Osteocyte (in vitro differentiated cells): ENCODE data around the gene PAX7. TPM values are rescaled to one million over a fixed set of nuclear protein-coding genes. Genes with fewer than 3 reads are reported as not detected.

ENCODE experiments used
- DNase-seq: peaks from one replicate; pipeline ENCODE4 v3.0.0; 2021; ENCODE audit warnings: mixed read lengths; ENCODE audit not compliant: unreplicated experiment; ENCODE audit errors: extremely low spot score
- H3K27ac Mint-ChIP-seq: one replicate; pipeline ENCODE4 v1.8.0; 2021; ENCODE audit warnings: mild to moderate bottlenecking, mixed read lengths; ENCODE audit not compliant: unreplicated experiment
- H3K27me3 Mint-ChIP-seq: one replicate; pipeline ENCODE4 v1.8.0; 2021; ENCODE audit warnings: mixed read lengths; ENCODE audit not compliant: unreplicated experiment
- H3K36me3 Mint-ChIP-seq: one replicate; pipeline ENCODE4 v1.8.0; 2021; ENCODE audit warnings: mixed read lengths; ENCODE audit not compliant: unreplicated experiment
- H3K4me1 Mint-ChIP-seq: one replicate; pipeline ENCODE4 v1.8.0; 2021; ENCODE audit warnings: mixed read lengths; ENCODE audit not compliant: unreplicated experiment
- H3K4me3 Mint-ChIP-seq: one replicate; pipeline ENCODE4 v1.8.0; 2021; ENCODE audit warnings: mild to moderate bottlenecking, moderate library complexity, mixed read lengths; ENCODE audit not compliant: unreplicated experiment
- H3K9me3 Mint-ChIP-seq: one replicate; pipeline ENCODE4 v1.8.0; 2021; ENCODE audit warnings: mixed read lengths; ENCODE audit not compliant: unreplicated experiment
- total RNA-seq: library from RNA; stranded (reverse); gene quantifications from 2 replicates; pipeline ENCODE4 v1.2.1, GENCODE V29; 2021
- TF ChIP-seq, protein P1 (sequence below): fragments of 200-600 bp; sonication (generic); IDR thresholded peaks from 2 replicates; pipeline ENCODE4 v1.5.0; 2021; ENCODE audit warnings: antibody characterized with exemption, mild to moderate bottlenecking, moderate library complexity

Gene PAX7
- total RNA-seq, 1 donor from 2014 or later, result not detected

DNA sequence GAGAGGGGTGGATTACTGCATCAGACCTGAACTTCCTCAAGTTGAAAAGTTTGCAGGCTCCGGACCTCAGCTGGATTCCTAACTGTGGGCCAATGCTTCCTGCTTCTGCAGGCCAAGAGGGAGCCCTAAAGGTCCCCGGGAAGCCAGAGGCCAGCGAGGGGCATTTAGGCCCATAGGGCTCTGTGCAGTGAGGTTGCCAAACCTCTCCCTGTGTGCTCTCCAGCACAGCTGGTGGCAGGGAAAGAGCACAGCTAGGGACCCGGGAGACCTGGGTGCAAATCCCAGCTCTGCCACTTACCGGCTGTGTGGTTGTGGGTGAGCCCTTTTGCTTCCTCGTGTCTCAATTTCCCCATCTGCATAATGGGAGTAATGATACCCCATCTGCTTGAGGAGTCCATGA, 100.5 kb downstream of the PAX7 start:
- TF ChIP-seq, protein P1, sequence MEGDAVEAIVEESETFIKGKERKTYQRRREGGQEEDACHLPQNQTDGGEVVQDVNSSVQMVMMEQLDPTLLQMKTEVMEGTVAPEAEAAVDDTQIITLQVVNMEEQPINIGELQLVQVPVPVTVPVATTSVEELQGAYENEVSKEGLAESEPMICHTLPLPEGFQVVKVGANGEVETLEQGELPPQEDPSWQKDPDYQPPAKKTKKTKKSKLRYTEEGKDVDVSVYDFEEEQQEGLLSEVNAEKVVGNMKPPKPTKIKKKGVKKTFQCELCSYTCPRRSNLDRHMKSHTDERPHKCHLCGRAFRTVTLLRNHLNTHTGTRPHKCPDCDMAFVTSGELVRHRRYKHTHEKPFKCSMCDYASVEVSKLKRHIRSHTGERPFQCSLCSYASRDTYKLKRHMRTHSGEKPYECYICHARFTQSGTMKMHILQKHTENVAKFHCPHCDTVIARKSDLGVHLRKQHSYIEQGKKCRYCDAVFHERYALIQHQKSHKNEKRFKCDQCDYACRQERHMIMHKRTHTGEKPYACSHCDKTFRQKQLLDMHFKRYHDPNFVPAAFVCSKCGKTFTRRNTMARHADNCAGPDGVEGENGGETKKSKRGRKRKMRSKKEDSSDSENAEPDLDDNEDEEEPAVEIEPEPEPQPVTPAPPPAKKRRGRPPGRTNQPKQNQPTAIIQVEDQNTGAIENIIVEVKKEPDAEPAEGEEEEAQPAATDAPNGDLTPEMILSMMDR, result no peak
- no peaks in the 10 kb centered on the region for H3K4me1 Mint-ChIP-seq
- no peaks in the 10 kb centered on the region for H3K36me3 Mint-ChIP-seq
- no peak overlapping the region for H3K4me3 Mint-ChIP-seq
- H3K27ac Mint-ChIP-seq, result no peak overlapping the region
- H3K27me3 Mint-ChIP-seq, result peaks cover 3% of the 10 kb centered on the region
- DNase-seq, result no peak
- no peaks in the 10 kb centered on the region for H3K9me3 Mint-ChIP-seq

- no peaks in the 10 kb centered on the region for H3K9me3 Mint-ChIP-seq
- H3K4me3 Mint-ChIP-seq, result no peak overlapping the region
- H3K27me3 Mint-ChIP-seq, result peaks cover 3% of the 10 kb centered on the region
- H3K4me1 Mint-ChIP-seq, result no peaks in the 10 kb centered on the region
- no peak overlapping the region for H3K27ac Mint-ChIP-seq
- no peaks in the 10 kb centered on the region for H3K36me3 Mint-ChIP-seq
- DNase-seq, result no peak
- TF ChIP-seq, protein P1, result no peak
Observed at GRCh38 chr1:18731591-18732235, 101.1 kb downstream of the PAX7 start.

DNA sequence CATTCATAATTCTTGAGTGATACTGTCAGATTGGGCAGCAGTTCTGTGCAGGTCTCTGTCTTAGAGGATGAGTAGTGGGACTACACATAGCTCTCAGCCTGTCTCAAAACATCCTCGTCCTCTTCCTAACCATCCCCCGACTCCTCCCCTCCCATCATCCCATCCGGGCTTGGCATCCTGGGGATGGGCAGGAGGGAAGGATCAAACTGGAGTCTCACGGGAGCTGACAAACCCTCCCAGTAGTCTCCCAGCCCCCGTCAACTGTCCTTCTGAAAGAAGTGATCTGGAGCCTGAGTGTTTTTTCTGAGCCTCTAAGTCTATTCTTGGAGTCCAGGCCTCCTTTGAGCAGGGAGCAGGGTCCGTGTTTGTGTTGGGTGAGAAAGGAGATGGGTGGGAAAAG, 102.0 kb downstream of the PAX7 start:
- no peak for DNase-seq
- TF ChIP-seq, protein P1, result no peak
- H3K9me3 Mint-ChIP-seq, result no peaks in the 10 kb centered on the region
- H3K36me3 Mint-ChIP-seq, result no peaks in the 10 kb centered on the region
- H3K27ac Mint-ChIP-seq, result no peak overlapping the region
- H3K27me3 Mint-ChIP-seq, result peaks cover 6% of the 10 kb centered on the region
- H3K4me3 Mint-ChIP-seq, result no peak overlapping the region
- H3K4me1 Mint-ChIP-seq, result no peaks in the 10 kb centered on the region

- TF ChIP-seq, protein P1, result no peak
- no peaks in the 10 kb centered on the region for H3K9me3 Mint-ChIP-seq
- no peak overlapping the region for H3K27ac Mint-ChIP-seq
- no peak overlapping the region for H3K4me3 Mint-ChIP-seq
- H3K4me1 Mint-ChIP-seq, result no peaks in the 10 kb centered on the region
- DNase-seq, result no peak
- no peaks in the 10 kb centered on the region for H3K36me3 Mint-ChIP-seq
- H3K27me3 Mint-ChIP-seq, result peaks cover 11% of the 10 kb centered on the region
Observed at GRCh38 chr1:18734001-18734400, 103.4 kb downstream of the PAX7 start.

GRCh38 chr1:18734461-18735223, 104.0 kb downstream of the PAX7 start:
- no peak overlapping the region for H3K27ac Mint-ChIP-seq

More at GRCh38 chr1:18734461-18735223, 104.0 kb downstream of the PAX7 start:
- no peaks in the 10 kb centered on the region for H3K4me1 Mint-ChIP-seq
- no peak for DNase-seq
- peaks cover 12% of the 10 kb centered on the region for H3K27me3 Mint-ChIP-seq
- no peaks in the 10 kb centered on the region for H3K9me3 Mint-ChIP-seq
- no peak overlapping the region for H3K4me3 Mint-ChIP-seq
- TF ChIP-seq, protein P1, result no peak
- no peaks in the 10 kb centered on the region for H3K36me3 Mint-ChIP-seq
